Activated T-cell treated with anti-CD3 and anti-CD28 coated beads, Interleukin-2, amount 50 U/mL, for 72 hours (primary cell): Measurements from ENCODE around the gene DIRAS3. TPM values are rescaled to one million over a fixed set of nuclear protein-coding genes. Genes with fewer than 3 reads are reported as not detected.

Experiments
- ATAC-seq, 2 donors: fragments of 150-1000 bp; cut with Tn5 transposase; replicated peaks in 1 of 2; 2 replicates each; pipeline ENCODE4 v1.10.0; 2021; ENCODE audit warnings: moderate library complexity in 2 of 2, mild to moderate bottlenecking in 1 of 2
- DNase-seq, 2 donors: peaks; one replicate each; pipeline ENCODE4 v3.0.0; 2021 to 2022; ENCODE audit warnings: mixed read lengths in 1 of 2
- H3K27ac Mint-ChIP-seq: one replicate; pipeline ENCODE4 v1.8.0; 2022; ENCODE audit warnings: mild to moderate bottlenecking, moderate library complexity, mixed read lengths
- H3K27me3 Mint-ChIP-seq: one replicate; pipeline ENCODE4 v1.8.0; 2022; ENCODE audit warnings: low read depth, mixed read lengths
- H3K36me3 Mint-ChIP-seq, 2 donors: one replicate each; pipeline ENCODE4 v1.8.0; 2022; ENCODE audit warnings: mixed read lengths in 2 of 2, mild to moderate bottlenecking in 1 of 2; ENCODE audit not compliant: insufficient read depth in 2 of 2
- H3K4me1 Mint-ChIP-seq: one replicate; pipeline ENCODE4 v1.8.0; 2022; ENCODE audit warnings: low read depth, mixed read lengths
- H3K4me3 Mint-ChIP-seq, 2 donors: one replicate each; pipeline ENCODE4 v1.8.0; 2022; ENCODE audit warnings: mild to moderate bottlenecking in 2 of 2, mixed read lengths in 2 of 2, moderate library complexity in 2 of 2
- H3K9me3 Mint-ChIP-seq, 2 donors: one replicate each; pipeline ENCODE4 v1.8.0; 2022; ENCODE audit warnings: mixed read lengths in 2 of 2
- total RNA-seq, 2 donors: library from RNA; stranded (reverse); gene quantifications; one replicate each; pipeline ENCODE4 v1.2.3, GENCODE V29; 2022

The DIRAS3 gene
- total RNA-seq, 2 donors from 2014 or later: 0.72 to 1.0 TPM

DNA sequence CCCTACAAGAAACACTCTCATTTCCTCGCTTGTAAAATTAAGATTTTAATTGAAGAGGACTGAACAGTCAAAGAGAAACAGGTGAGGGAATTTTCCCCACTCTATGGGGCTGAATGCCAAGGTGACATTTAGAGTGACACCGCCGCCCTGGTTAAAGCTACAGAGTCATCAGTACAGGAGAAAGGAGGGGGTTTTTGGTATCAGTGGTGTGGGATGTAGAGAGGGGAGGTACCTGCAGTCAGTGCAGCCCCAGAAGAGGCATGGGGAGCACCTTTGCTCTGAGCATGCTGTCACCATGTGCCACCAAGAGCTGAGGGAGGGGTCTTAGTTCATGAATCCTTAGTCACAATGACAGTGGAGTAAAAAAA is 2.8 kb downstream of the DIRAS3 start:
- DNase-seq: peak; percentile 12 to 25

DNA sequence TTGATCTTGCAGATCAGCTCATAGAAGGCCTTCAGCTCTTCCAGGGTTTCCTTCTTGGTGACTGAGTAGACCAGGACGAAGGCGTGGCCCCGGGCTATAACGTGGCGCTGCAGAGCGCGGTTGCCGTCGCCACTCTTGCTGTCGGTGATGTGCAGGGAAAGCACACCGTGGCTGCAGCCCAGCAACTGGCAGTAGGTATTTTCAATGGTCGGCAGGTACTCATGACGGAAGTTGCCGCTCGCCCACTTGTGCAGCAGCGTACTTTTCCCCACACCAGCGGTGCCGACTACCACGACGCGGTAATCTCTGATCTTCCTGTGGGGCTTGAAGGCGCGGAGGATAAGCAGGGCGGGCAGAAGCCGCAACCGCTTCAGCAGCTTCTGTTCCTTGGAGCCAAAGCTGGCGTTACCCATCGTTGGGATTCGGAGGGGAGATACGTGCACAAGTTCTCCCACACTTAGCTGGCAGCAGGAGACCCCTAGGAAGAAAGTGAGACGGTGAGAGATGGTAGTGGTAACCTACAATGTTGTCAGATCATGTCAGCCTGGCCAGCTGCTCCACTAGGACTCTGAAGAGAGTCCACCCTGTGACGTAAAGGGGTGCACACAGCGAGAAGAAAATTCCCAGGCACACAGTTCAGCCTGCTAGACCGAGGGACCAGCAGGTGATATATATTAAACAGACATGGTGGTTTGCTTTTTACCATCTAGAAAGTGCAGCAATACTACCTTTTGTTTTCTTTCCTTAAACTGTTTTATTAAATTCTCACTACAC is 3.4 kb downstream of the DIRAS3 start:
- Mint-ChIP-seq H3K9me3 (peaks cover 0 to 2% of the 10 kb centered on the region in 2 donors), H3K4me1 (peaks cover 4% of the 10 kb centered on the region), H3K27me3 (peaks cover 42% of the 10 kb centered on the region), H3K27ac (no peak overlapping the region), H3K4me3 (peak overlapping the region; percentile 49 to 70), H3K36me3 (no peaks in the 10 kb centered on the region)
- DNase-seq (peak in 1 of 2 donors; percentile 7), ATAC-seq (peak in 1 of 2 donors; percentile 35)

More for the DNA sequence above, 2.8 kb downstream of the DIRAS3 start:
- Mint-ChIP-seq H3K9me3 (peaks cover 0 to 2% of the 10 kb centered on the region in 2 donors), H3K27ac (no peak overlapping the region), H3K27me3 (peaks cover 46% of the 10 kb centered on the region), H3K4me1 (peaks cover 4% of the 10 kb centered on the region), H3K36me3 (no peaks in the 10 kb centered on the region), H3K4me3 (peak overlapping the region; percentile 15 to 49)
- ATAC-seq: peak; percentile 78 to 80

DNA sequence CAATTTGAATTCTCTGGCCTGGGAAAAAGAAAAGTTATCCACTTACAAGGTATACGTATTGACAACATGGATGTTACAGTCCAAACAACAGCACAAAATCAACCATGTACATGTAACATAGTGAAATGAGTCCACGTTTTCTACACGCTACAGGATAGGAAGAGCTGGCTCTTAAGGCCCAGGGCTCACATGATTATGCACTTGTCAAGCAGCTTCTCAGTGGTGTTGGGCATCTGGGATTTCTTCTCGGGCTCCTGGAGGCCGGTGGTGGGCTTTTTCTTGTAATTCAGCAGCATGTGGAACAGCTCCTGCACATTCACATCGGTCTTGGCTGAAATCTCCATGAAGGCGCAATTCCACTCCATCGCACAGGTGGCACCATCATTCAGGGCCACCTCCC is 4.0 kb downstream of the DIRAS3 start:
- no peaks in the 10 kb centered on the region for H3K36me3 Mint-ChIP-seq
- no peak overlapping the region for H3K27ac Mint-ChIP-seq
- H3K9me3 Mint-ChIP-seq: peaks cover 0 to 2% of the 10 kb centered on the region in 2 donors
- H3K4me1 Mint-ChIP-seq: peaks cover 4% of the 10 kb centered on the region
- H3K27me3 Mint-ChIP-seq: peaks cover 38% of the 10 kb centered on the region
- peak overlapping the region in 1 of 2 donors; percentile 70 for H3K4me3 Mint-ChIP-seq
- no peak for ATAC-seq
- no peak for DNase-seq

DNA sequence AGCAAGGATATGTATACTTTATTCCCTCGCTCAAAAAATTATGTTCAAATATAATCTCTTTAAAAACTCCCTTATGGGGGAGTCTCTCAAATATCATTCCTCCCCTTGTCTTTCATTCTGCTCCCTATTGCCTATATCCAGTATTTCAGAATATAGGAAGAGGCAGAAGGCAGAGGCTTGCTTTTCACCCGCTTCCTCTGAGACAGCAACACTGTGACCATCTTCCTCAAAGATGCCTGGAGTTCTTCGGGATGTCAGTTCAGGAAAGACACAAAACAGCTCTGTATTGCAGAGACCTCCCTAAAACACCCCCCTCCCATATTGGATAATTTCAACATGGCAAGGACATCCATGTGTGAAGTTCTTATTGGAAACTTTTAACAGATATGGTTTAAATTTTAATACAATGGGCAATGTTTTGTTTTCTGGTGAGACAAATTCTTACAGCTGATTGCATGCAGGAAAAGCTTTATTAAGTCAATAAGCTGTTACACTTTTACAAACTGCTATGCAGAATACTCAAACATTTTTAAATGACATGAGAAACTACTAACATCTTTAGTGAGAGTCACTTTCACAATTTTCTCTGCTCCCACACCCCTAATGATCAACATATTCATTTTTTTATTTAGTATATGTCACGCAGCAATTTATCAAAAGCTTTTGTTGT is 4.8 kb downstream of the DIRAS3 start:
- Mint-ChIP-seq H3K4me3 (no peak overlapping the region), H3K27ac (no peak overlapping the region), H3K27me3 (peaks cover 30% of the 10 kb centered on the region), H3K9me3 (peaks cover 0 to 4% of the 10 kb centered on the region in 2 donors), H3K4me1 (peaks cover 4% of the 10 kb centered on the region), H3K36me3 (no peaks in the 10 kb centered on the region)
- ATAC-seq (no peak), DNase-seq (no peak)

DNA sequence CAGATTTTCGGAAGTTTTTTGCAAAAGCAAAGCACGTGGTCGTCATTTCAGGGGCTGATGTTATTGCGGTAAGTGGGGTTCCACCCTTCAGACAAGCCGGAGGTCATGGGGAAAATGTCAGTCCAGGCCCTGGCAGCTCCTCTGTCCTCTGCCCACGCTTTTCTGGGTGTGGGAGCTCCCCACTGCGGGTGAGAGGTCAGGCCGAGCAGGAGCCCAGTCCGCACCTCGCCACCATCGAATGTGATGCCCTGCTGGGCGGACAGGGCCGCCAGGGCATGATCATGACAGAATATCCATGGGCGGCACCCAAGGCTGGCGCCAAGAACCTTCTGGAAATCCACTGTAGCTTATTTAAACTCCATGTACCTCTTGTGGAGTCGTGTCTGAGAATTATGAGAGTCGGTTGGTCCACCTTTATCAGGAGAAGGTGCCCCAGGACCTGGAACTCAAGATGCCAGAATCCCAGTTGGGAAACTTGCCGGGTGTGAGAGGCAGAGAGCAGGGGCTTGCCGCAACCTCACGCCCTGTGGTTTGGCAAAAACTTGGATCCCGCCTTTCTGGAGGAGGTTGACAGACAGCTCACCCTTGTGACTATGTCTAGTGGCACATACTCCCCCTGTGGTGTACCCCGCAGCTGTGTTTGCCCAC is 6.9 kb downstream of the DIRAS3 start:
- Mint-ChIP-seq H3K27ac (no peak overlapping the region), H3K4me1 (peaks cover 4% of the 10 kb centered on the region), H3K9me3 (peaks cover 0 to 4% of the 10 kb centered on the region in 2 donors), H3K36me3 (no peaks in the 10 kb centered on the region), H3K4me3 (no peak overlapping the region), H3K27me3 (peaks cover 23% of the 10 kb centered on the region)
- DNase-seq (no peak), ATAC-seq (no peak)

DNA sequence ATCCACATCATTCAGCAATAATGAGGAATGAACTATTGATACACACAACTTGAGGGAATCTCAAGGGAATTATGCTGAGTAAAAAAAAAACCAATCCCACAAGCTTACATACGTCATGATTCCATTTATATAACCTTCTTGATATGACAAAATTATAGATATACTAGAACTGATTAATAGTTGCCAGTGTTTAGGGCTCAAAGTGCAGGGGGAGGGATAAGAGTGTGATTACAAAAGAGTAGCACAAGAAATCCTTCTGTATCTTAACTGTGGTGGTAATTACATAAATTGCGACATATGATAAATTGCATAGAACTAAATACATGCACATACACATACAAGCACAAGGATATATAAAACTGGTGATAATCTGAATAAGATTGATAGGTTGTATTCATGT is 13.5 kb downstream of the DIRAS3 start:
- no peak for ATAC-seq
- Mint-ChIP-seq H3K27ac (no peak overlapping the region), H3K9me3 (peaks cover 3 to 4% of the 10 kb centered on the region in 2 donors), H3K36me3 (no peaks in the 10 kb centered on the region), H3K4me1 (no peaks in the 10 kb centered on the region), H3K27me3 (no peaks in the 10 kb centered on the region), H3K4me3 (no peak overlapping the region)
- DNase-seq: no peak

DNA sequence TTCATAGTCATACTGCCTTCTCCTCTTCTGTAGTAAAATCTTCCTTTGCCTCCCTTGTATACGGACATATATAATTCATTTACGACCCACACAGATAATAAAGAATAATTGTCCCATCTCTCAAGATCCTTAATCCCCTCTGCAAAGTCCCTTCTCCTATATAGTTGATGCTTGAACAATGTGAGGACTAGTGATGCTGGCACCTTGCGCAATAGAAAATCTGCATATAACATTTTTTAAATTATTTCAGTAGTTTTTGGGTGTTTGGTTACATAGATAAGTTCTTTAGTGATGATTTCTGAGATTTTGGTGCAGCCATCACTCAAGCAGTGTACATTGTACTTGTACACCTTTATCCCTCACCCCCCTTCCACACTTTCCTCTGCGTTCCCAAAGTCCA is 21.0 kb downstream of the DIRAS3 start:
- ATAC-seq (no peak), DNase-seq (no peak)
- no peak overlapping the region for H3K27ac Mint-ChIP-seq
- no peaks in the 10 kb centered on the region for H3K4me1 Mint-ChIP-seq
- H3K27me3 Mint-ChIP-seq: no peaks in the 10 kb centered on the region
- no peaks in the 10 kb centered on the region for H3K9me3 Mint-ChIP-seq
- no peaks in the 10 kb centered on the region for H3K36me3 Mint-ChIP-seq
- H3K4me3 Mint-ChIP-seq: no peak overlapping the region

DNA sequence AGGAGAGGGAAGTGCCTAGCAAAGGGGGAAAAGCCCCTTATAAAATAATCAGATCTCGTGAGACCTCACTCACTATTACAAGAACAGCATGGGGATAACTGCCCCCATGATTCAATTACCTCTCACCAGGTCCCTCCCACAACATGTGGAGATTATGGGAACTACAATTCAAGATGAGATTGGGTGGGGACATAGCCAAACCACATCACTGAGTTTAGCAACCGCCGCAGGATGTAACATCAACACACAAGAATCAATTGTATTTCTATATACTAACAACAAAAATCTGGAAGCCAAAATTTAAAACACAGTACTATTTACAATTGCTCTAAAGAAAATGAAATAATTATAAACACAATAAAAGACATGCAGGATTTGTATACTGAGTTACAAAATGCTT is 21.9 kb downstream of the DIRAS3 start:
- Mint-ChIP-seq H3K27me3 (no peaks in the 10 kb centered on the region), H3K36me3 (no peaks in the 10 kb centered on the region), H3K4me1 (no peaks in the 10 kb centered on the region), H3K9me3 (no peaks in the 10 kb centered on the region), H3K4me3 (no peak overlapping the region), H3K27ac (no peak overlapping the region)
- DNase-seq: no peak
- ATAC-seq: no peak

DNA sequence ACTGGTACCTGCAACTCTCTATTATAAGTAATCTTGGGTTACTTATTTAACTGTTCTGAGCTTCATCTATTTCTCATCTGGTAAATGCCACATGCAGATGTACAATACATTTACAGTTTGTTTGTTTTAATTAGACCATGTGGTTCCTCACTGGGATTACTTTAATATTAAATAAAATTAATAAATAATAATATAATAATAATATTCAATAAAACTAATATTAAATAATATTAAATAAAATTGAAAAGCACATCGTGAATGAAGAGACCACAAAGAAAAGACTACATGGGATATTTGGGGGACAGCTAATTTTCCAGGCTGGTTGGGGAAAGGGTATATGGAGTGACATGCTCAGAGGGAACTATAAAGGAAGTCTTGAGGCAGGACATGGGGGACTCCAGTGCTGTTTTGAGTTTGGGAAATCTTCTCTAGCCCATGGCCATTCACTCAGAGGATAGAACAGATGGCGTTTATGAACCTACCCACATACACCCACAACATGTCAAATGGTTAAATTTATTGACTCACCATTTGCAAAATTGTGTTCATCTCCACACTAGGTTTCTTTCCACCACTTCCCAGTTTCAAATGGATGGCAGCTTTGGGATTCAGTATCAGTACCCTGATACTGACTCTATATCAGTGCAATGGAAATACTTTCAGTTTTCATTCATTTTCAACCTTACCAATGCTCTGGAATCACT is 25.6 kb downstream of the DIRAS3 start:
- ATAC-seq: no peak
- Mint-ChIP-seq H3K4me3 (no peak overlapping the region), H3K27me3 (no peaks in the 10 kb centered on the region), H3K4me1 (no peaks in the 10 kb centered on the region), H3K36me3 (peaks cover 0 to 2% of the 10 kb centered on the region in 2 donors), H3K9me3 (no peaks in the 10 kb centered on the region), H3K27ac (no peak overlapping the region)
- no peak for DNase-seq

DNA sequence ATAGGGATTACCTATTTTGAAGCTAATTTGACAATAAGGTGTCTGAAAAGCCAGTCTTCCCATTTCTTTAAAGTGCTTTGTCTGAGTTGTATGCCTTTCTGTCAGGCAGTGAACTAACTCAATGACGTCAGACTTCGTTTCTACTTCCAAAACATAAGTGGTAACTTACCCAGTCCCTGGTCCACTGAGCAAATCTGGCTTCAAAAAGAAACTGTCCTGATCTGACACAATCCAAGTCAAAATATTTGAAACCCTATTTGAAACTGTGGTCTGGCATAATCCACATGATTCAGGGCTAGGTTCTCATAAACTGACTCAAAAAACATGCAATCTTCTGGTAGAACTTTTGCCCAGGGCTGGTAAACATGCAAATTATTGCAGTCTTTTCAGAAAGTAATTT is 34.0 kb downstream of the DIRAS3 start:
- DNase-seq (no peak), ATAC-seq (no peak)
- Mint-ChIP-seq H3K4me3 (no peak overlapping the region), H3K36me3 (no peaks in the 10 kb centered on the region), H3K4me1 (no peaks in the 10 kb centered on the region), H3K27ac (no peak overlapping the region), H3K27me3 (no peaks in the 10 kb centered on the region), H3K9me3 (peaks cover 0 to 4% of the 10 kb centered on the region in 2 donors)

DNA sequence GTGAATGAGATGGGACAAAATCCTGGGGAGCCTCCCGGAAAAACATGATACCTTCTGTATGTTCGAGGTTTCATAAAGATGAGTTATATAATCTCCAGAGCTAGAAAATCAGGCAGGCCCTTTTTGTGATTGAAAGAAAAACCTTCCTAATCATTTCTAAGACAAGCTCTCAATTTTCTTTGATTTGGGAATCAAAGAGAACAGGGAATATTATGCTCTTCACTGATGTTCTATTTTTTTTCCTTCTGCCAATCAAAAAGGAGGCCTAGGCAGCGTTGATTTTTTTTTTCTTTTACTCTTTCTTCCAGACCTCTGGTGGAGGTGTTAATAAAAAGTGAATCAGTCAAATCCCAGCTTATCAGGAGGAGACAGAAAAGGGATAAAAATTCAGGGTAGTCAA is 34.5 kb downstream of the DIRAS3 start:
- Mint-ChIP-seq H3K27me3 (no peaks in the 10 kb centered on the region), H3K4me1 (no peaks in the 10 kb centered on the region), H3K27ac (no peak overlapping the region), H3K4me3 (no peak overlapping the region), H3K36me3 (no peaks in the 10 kb centered on the region), H3K9me3 (peaks cover 0 to 4% of the 10 kb centered on the region in 2 donors)
- DNase-seq (no peak), ATAC-seq (no peak)

DNA sequence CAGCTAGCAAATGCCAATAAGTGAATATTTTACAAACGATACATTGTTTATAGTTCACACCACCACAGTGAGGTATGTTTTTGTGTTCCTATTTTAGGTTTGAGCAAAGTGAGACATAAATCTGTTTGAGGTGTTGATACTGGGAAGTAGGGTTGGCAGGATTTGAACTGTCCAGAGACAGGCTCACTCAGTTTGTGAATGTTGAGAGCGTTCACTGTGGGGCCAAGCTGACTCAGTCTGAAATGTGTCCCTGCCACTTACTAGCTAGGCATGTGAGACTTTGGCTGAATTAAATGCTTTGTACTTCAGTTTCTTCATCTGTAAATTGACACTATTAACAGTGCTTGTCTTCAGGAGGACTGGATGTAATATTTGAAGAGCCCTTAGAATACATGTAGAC is 35.1 kb downstream of the DIRAS3 start:
- Mint-ChIP-seq H3K36me3 (no peaks in the 10 kb centered on the region), H3K27me3 (no peaks in the 10 kb centered on the region), H3K4me3 (no peak overlapping the region), H3K4me1 (no peaks in the 10 kb centered on the region), H3K9me3 (peaks cover 0 to 4% of the 10 kb centered on the region in 2 donors), H3K27ac (no peak overlapping the region)
- DNase-seq (no peak), ATAC-seq (no peak)

DNA sequence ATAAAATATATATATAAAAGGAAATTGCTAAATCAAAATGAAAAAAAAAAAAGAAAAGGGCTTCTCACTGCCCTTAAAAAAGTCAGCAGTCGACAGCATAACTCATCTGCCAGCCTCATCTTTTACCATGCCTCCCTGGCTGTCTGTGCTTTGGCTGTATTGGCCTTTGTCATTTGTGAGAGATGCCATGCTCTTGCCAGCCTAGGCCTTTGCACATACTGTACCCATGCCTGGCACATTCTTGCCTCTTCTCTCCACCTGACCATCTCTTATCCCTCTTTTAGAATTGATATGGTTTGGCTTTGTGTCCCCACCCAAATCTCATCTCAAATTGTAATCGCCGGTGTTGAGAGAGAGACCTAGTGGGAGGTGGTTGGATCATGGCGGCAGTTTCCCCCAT is 37.1 kb downstream of the DIRAS3 start:
- Mint-ChIP-seq H3K36me3 (no peaks in the 10 kb centered on the region), H3K4me3 (no peak overlapping the region), H3K4me1 (no peaks in the 10 kb centered on the region), H3K27ac (no peak overlapping the region), H3K9me3 (peaks cover 0 to 4% of the 10 kb centered on the region in 2 donors), H3K27me3 (no peaks in the 10 kb centered on the region)
- DNase-seq (no peak), ATAC-seq (no peak)
